ENCODE results near the gene NABP2. TPM values are rescaled to one million over a fixed set of nuclear protein-coding genes. Genes with fewer than 3 reads are reported as not detected.

NABP2 gene
- polyA plus RNA-seq, 3 donors from 2014 or later, result 3.2 to 8.8 (median 6.8) TPM

- Mint-ChIP-seq H3K4me1 (peaks cover 3 to 10% of the 10 kb centered on the region in 2 donors), H3K9me3 (no peaks in the 10 kb centered on the region), H3K4me3 (no peak overlapping the region), H3K27ac (peak overlapping the region in 1 of 6 donors; percentile 5), H3K36me3 (peaks cover 0 to 4% (median 0%) of the 10 kb centered on the region in 3 donors), H3K27me3 (ENCODE audit: low read depth in 3 of 3) (peaks cover 0 to 3% (median 0%) of the 10 kb centered on the region in 3 donors)
- DNase-seq, result no peak
These were observed 26.1 kb upstream of the NABP2 start for GRCh38 chr12:56197921-56198635.

GRCh38 chr12:56198836-56199235, 25.3 kb upstream of the NABP2 start:
- no peaks in the 10 kb centered on the region for H3K9me3 Mint-ChIP-seq

GRCh38 chr12:56202366-56202765, 21.8 kb upstream of the NABP2 start:
- Mint-ChIP-seq H3K9me3 (no peaks in the 10 kb centered on the region), H3K36me3 (peaks cover 5 to 13% (median 10%) of the 10 kb centered on the region in 3 donors), H3K4me3 (no peak overlapping the region), H3K27ac (peak overlapping the region in 3 of 6 donors; percentile 1 to 57 (median 20)), H3K27me3 (ENCODE audit: low read depth in 3 of 3) (peaks cover 0 to 1% (median 0%) of the 10 kb centered on the region in 3 donors), H3K4me1 (peaks cover 0 to 5% of the 10 kb centered on the region in 2 donors)
- no peak for DNase-seq

More at GRCh38 chr12:56198836-56199235, 25.3 kb upstream of the NABP2 start:
- peaks cover 0 to 5% of the 10 kb centered on the region in 2 donors for H3K4me1 Mint-ChIP-seq
- H3K27ac Mint-ChIP-seq, result peak overlapping the region in 1 of 6 donors; percentile 17
- H3K4me3 Mint-ChIP-seq, result no peak overlapping the region
- DNase-seq, result no peak
- H3K36me3 Mint-ChIP-seq, result peaks cover 0 to 4% (median 0%) of the 10 kb centered on the region in 3 donors
- peaks cover 0 to 1% (median 0%) of the 10 kb centered on the region in 3 donors for H3K27me3 Mint-ChIP-seq (ENCODE audit: low read depth in 3 of 3)

- H3K9me3 Mint-ChIP-seq, result no peaks in the 10 kb centered on the region
- H3K4me1 Mint-ChIP-seq, result peaks cover 0 to 5% of the 10 kb centered on the region in 2 donors
- H3K27me3 Mint-ChIP-seq (ENCODE audit: low read depth in 3 of 3), result peaks cover 0 to 1% (median 0%) of the 10 kb centered on the region in 3 donors
- no peak overlapping the region for H3K4me3 Mint-ChIP-seq
- no peak for DNase-seq
- H3K27ac Mint-ChIP-seq, result peak overlapping the region in 3 of 6 donors; percentile 1 to 37 (median 20)
- peaks cover 10 to 16% (median 15%) of the 10 kb centered on the region in 3 donors for H3K36me3 Mint-ChIP-seq
These were observed 21.3 kb upstream of the NABP2 start for GRCh38 chr12:56202838-56203237.

- DNase-seq, result no peak
- H3K27me3 Mint-ChIP-seq (ENCODE audit: low read depth in 3 of 3), result no peaks in the 10 kb centered on the region
- H3K4me3 Mint-ChIP-seq, result no peak overlapping the region
These were observed 19.9 kb upstream of the NABP2 start for GRCh38 chr12:56204275-56204674.

DNA sequence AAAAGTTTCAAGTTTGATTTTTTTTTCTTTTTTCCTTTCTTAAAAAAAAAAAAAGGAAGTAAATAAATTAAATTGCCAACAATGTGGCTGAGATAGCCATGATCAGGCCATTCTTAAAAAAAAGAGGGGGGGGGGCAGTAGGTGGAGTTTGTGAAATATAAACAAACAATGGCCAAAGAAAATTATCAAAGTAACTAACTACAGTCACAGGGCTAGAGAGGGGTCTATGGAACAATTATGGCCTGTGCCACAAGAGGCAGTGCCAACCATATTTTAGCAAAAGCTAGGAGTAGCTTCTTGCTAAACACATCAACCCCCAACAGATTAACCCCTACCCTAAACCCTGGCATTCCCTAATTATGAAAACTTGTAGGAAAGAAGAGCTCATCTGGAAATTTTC, 18.7 kb upstream of the NABP2 start:
- no peak overlapping the region for H3K4me3 Mint-ChIP-seq
- H3K36me3 Mint-ChIP-seq, result peaks cover 10 to 28% (median 19%) of the 10 kb centered on the region in 3 donors
- peaks cover 0 to 5% of the 10 kb centered on the region in 2 donors for H3K4me1 Mint-ChIP-seq
- DNase-seq, result no peak
- no peaks in the 10 kb centered on the region for H3K27me3 Mint-ChIP-seq (ENCODE audit: low read depth in 3 of 3)
- no peaks in the 10 kb centered on the region for H3K9me3 Mint-ChIP-seq
- H3K27ac Mint-ChIP-seq, result peak overlapping the region in 1 of 6 donors; percentile 28

More at GRCh38 chr12:56204275-56204674, 19.9 kb upstream of the NABP2 start:
- Mint-ChIP-seq H3K36me3 (peaks cover 10 to 20% (median 16%) of the 10 kb centered on the region in 3 donors), H3K9me3 (no peaks in the 10 kb centered on the region), H3K4me1 (peaks cover 0 to 5% of the 10 kb centered on the region in 2 donors), H3K27ac (peak overlapping the region in 2 of 6 donors; percentile 70 to 73)

DNA sequence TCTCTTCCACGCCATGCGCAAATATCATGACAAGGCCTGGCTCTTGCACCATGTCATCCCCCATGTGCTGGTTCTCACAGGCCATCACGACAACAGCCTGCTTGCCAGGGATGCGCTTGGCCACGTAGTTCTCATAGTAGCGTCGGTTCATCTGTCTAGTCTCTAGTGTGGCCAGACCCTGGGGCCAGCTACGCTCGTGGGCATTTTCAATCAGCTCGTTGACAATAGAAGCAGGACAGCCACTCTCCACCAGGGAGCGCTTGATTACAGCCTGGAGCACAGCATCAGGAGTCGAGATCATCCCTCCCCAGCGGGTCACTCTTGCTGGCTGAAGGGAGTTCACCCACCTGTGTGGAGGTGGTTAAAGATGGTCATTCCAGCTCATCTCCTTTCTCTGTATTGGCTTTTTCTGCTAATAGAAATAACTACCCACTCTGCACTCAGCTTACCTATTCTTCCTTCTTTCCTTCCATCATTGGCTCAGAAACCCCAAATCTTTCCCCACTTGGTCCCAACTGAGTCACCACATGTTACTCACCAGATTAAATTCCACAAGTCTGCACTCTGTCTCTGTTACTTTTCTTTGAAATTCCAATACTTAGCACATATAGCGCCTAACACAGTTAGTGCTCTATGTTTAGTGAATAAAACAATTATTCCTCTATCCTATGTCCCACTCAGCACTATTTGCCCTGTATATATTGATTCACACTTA, 17.5 kb upstream of the NABP2 start:
- H3K4me3 Mint-ChIP-seq, result no peak overlapping the region
- peak in 1 of 3 donors; percentile 29 for DNase-seq
- peak overlapping the region in 3 of 6 donors; percentile 25 to 53 (median 31) for H3K27ac Mint-ChIP-seq
- no peaks in the 10 kb centered on the region for H3K27me3 Mint-ChIP-seq (ENCODE audit: low read depth in 3 of 3)
- no peaks in the 10 kb centered on the region for H3K9me3 Mint-ChIP-seq
- peaks cover 13 to 34% (median 23%) of the 10 kb centered on the region in 3 donors for H3K36me3 Mint-ChIP-seq
- H3K4me1 Mint-ChIP-seq, result peaks cover 0 to 5% of the 10 kb centered on the region in 2 donors

DNA sequence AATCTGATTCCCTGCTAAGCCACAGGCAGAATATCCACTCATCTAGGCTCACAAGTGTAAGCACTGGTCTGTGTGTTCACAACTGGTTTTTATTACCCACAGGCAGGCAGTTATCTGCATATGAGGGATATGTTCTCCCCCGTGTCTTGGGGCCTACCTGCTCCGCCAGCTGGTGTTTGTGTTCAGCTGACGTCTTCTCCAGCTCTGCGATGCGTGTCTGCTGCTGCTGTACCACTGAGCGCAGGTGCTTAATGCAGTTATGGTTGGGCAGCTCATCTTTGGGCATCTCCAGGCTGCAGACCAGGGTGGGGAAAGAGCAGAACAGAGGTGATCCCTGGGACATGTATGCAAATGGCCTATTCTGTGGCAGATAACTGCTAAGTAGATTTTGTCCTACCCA, 16.1 kb upstream of the NABP2 start:
- Mint-ChIP-seq H3K27ac (no peak overlapping the region), H3K36me3 (peaks cover 19 to 42% (median 31%) of the 10 kb centered on the region in 3 donors), H3K4me3 (no peak overlapping the region), H3K27me3 (ENCODE audit: low read depth in 3 of 3) (no peaks in the 10 kb centered on the region), H3K4me1 (no peaks in the 10 kb centered on the region), H3K9me3 (no peaks in the 10 kb centered on the region)
- DNase-seq, result no peak

DNA sequence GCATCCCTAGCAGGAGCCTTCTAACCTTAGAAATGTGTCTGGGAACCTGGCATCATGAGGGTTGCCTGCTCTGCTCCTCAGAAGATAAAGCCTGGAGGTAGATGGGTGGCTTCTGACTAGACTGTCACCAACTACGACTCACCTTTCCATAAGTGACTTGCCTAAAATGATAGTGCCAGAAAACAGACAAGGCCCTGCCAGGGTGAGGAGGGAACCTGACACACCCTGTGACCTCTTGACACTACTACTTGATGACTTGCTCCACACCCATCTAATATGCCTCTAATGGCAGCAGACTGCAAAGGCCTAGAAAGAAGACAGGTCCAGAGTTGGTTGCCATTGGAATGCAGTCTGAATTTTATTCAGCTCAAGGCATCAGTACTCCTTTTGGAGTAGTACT, 11.8 kb upstream of the NABP2 start:
- Mint-ChIP-seq H3K4me3 (no peak overlapping the region), H3K27me3 (ENCODE audit: low read depth in 3 of 3) (peaks cover 0 to 2% (median 0%) of the 10 kb centered on the region in 3 donors), H3K27ac (no peak overlapping the region), H3K9me3 (no peaks in the 10 kb centered on the region), H3K36me3 (peaks cover 30 to 50% (median 32%) of the 10 kb centered on the region in 3 donors), H3K4me1 (peaks cover 0 to 12% of the 10 kb centered on the region in 2 donors)
- DNase-seq, result no peak

DNA sequence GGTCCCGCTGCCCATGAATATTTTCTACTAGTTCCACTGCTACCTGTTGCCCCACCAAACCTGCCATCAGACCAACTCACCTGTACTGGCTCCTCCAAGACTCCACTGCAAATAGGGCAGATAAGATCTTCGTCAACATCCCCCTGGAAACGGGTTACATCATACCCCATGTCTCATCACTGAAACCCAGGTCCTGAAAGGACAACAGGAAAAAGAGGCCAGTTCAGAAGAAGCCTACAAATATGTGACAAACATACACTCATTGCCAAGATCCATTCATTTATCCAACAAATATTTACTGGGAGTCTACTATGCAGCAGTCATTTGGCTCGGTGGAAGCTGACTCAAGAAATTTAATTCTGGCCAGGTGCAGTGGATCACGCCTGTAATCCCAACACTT, 10.3 kb upstream of the NABP2 start:
- H3K36me3 Mint-ChIP-seq, result peaks cover 27 to 40% (median 27%) of the 10 kb centered on the region in 3 donors
- H3K4me1 Mint-ChIP-seq, result peaks cover 0 to 12% of the 10 kb centered on the region in 2 donors
- no peaks in the 10 kb centered on the region for H3K9me3 Mint-ChIP-seq
- no peak overlapping the region for H3K4me3 Mint-ChIP-seq
- no peak for DNase-seq
- H3K27ac Mint-ChIP-seq, result peak overlapping the region in 3 of 6 donors; percentile 21 to 62 (median 34)
- H3K27me3 Mint-ChIP-seq (ENCODE audit: low read depth in 3 of 3), result peaks cover 0 to 2% (median 0%) of the 10 kb centered on the region in 3 donors

DNA sequence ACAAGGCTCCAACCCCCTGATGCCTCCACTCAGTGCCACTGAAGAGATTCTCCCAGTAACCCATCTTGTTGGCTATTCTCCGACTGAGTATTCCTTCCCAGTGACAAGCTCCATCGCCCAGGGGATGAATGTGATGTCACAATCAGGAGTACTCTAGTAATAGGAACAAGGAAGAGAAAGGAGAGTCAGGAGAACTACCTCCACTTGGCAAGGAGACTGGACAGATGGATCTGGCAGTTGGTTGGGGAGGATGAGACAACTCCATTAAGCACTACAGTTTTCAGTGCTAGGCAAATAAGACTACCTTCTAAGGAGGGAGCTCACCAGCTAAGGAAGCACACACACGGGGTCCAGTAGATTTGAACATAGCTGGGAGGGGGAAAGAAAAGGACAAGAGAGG, 7.7 kb upstream of the NABP2 start:
- Mint-ChIP-seq H3K36me3 (peaks cover 21 to 26% (median 24%) of the 10 kb centered on the region in 3 donors), H3K27me3 (ENCODE audit: low read depth in 3 of 3) (peaks cover 0 to 3% (median 0%) of the 10 kb centered on the region in 3 donors), H3K4me3 (no peak overlapping the region), H3K27ac (peak overlapping the region in 2 of 6 donors; percentile 43 to 73), H3K9me3 (no peaks in the 10 kb centered on the region), H3K4me1 (peaks cover 10 to 25% of the 10 kb centered on the region in 2 donors)
- no peak for DNase-seq

DNA sequence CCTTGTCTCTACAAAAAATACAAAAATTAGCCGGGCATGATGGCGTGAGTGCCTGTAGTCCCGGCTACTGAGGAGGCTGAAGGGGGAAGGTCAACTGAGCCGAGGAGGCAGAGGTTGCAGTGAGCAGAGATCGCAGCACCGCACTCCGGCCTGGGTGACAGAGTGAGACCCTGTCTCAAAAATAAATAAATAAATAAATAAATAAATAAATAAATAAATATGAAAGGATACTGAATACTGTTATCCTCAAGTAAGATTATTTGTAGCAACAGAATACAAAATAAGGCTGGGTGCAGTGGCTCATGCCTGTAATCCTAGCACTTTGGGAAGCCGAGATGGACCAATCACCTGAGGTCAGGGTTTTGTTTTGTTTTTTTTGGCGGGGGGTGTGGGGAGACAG, 4.3 kb upstream of the NABP2 start:
- peaks cover 5 to 11% (median 9%) of the 10 kb centered on the region in 3 donors for H3K36me3 Mint-ChIP-seq
- H3K9me3 Mint-ChIP-seq, result no peaks in the 10 kb centered on the region
- peak overlapping the region in 4 of 5 donors; percentile 46 to 72 (median 50) for H3K4me3 Mint-ChIP-seq
- DNase-seq, result no peak
- H3K4me1 Mint-ChIP-seq, result peaks cover 41 to 52% of the 10 kb centered on the region in 2 donors
- H3K27me3 Mint-ChIP-seq (ENCODE audit: low read depth in 3 of 3), result peaks cover 0 to 11% (median 8%) of the 10 kb centered on the region in 3 donors
- peak overlapping the region in 4 of 6 donors; percentile 45 to 99 (median 64) for H3K27ac Mint-ChIP-seq

DNA sequence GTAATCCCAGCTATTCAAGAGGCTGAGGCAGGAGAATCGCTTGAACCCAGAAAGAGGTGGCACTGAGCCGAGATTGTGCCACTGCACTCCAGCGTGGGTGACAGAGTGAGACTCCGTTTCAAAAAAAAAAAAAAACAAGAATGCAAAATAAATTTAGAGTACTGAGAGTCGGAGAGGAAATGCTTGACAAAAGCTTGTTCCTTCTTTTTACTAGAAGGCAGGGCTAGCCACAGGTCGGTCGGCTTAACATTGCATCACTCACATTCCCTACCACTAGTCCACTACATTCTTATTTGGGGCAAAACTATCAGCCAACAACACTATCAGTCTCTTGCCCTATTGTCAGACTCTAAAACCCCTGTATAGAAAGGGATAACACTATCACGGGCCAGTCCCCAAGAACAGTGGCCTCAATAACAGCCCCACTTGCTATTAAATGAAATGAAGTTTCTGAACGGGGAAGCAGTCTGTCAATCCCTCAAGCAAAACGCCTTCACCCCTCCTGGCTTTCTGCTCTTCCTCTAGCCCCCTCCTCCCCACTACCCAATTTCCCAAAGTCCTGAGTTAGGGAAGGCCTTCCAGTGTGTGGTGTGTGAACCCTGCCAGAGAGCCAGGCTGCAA, 3.4 kb upstream of the NABP2 start:
- Mint-ChIP-seq H3K4me1 (peaks cover 50 to 57% of the 10 kb centered on the region in 2 donors), H3K9me3 (no peaks in the 10 kb centered on the region), H3K4me3 (peak overlapping the region; percentile 93 to 99 (median 96)), H3K27ac (peak overlapping the region; percentile 99 to 100 (median 100)), H3K27me3 (ENCODE audit: low read depth in 3 of 3) (peaks cover 0 to 11% (median 6%) of the 10 kb centered on the region in 3 donors), H3K36me3 (peaks cover 0 to 6% (median 4%) of the 10 kb centered on the region in 3 donors)
- DNase-seq, result no peak
